K562 (cell line): ENCODE measurements around the gene EIF5A2. TPM values are rescaled to one million over a fixed set of nuclear protein-coding genes. Genes with fewer than 3 reads are reported as not detected.

Source experiments
- ATAC-seq: fragments of 200-7000 bp; cut with Tn5 transposase; 3 replicates; pipeline ENCODE4 v1.9.1; 2020; ENCODE audit warnings: moderate library complexity
- BruUV-seq: library from RNA; stranded (reverse); fragments of 400-500 nt; replicated peaks from 2 replicates; lab custom pipeline; 2021; lab: Mats Ljungman, UMichigan
- CTCF ChIA-PET: fragments of 300-600 bp; formaldehyde crosslinking; extraction: SDS; loops from one replicate; lab custom pipeline; 2021; ENCODE audit warnings: low intra/inter-chr PET ratio; lab: Yijun Ruan, JAX
- POLR2A ChIA-PET: fragments of 300-600, 350-650 bp; sonication (Branson Sonifier 250); formaldehyde crosslinking; extraction: SDS; loops from one replicate; lab custom pipeline; 2021; ENCODE audit warnings: antibody characterized with exemption, inconsistent platforms; lab: Yijun Ruan, JAX
- DNase-seq, 4 experiments: peaks; one replicate each; pipeline versions ENCODE4 v3.0.0 to v3.0.0-alpha.2; 2011 to 2018; ENCODE audit warnings: low spot score in 3 of 4, mixed read lengths in 3 of 4; ENCODE audit errors: extremely low read depth in 1 of 4
- FAIRE-seq: peaks from 2 replicates; lab custom pipeline; 2011; peaks lifted over from hg19 to GRCh38; lab: Jason Lieb, UNC
- H2AFZ ChIP-seq: 2 replicates; pipeline ENCODE4 v1.6.0; 2011; ENCODE audit warnings: low read depth, low read length, control low read depth, inconsistent platforms
- H3K27ac ChIP-seq: fragments of 200-600 bp; 3 replicates; pipeline ENCODE4 v1.8.0; 2011; ENCODE audit warnings: low read depth, mild to moderate bottlenecking, control low read depth, inconsistent platforms, low read length, moderate library complexity, mixed read lengths; ENCODE audit errors: extremely low read depth
- H3K27me3 ChIP-seq, 2 experiments: fragments of 300-600 bp in 1 of 2; 2 replicates in 1 of 2; 3 replicates in 1 of 2; pipeline versions ENCODE4 v1.6.0 to v1.8.0; 2011; ENCODE audit warnings: inconsistent platforms in 2 of 2, low read length in 2 of 2, mild to moderate bottlenecking in 1 of 2, mixed read lengths in 1 of 2, moderate library complexity in 1 of 2; ENCODE audit not compliant: control insufficient read depth in 2 of 2, insufficient read depth in 2 of 2
- H3K36me3 ChIP-seq: fragments of 300-600 bp; 3 replicates; pipeline ENCODE4 v1.8.0; 2011; ENCODE audit warnings: mild to moderate bottlenecking, low read length, inconsistent platforms; ENCODE audit not compliant: control insufficient read depth, insufficient read depth
- H3K4me1 ChIP-seq, 2 experiments: fragments of 200-600 bp in 1 of 2; replicated peaks in 1 of 2; 2 replicates in 1 of 2; 3 replicates in 1 of 2; pipeline versions ENCODE4 v1.5.1 to v1.8.0; 2011; ENCODE audit warnings: inconsistent platforms in 2 of 2, low read length in 2 of 2, mild to moderate bottlenecking in 1 of 2, mixed read lengths in 1 of 2, moderate library complexity in 1 of 2; ENCODE audit not compliant: control insufficient read depth in 2 of 2, insufficient read depth in 2 of 2
- H3K4me2 ChIP-seq: 2 replicates; pipeline ENCODE4 v1.6.1; 2011; ENCODE audit warnings: low read length, control low read depth, inconsistent platforms, mixed read lengths; ENCODE audit not compliant: insufficient read depth
- H3K4me3 ChIP-seq: fragments of 200-600 bp; sonication (generic), shearing (Covaris generic); 2 replicates; pipeline ENCODE4 v1.5.1; 2016; ENCODE audit warnings: control low read depth, inconsistent platforms
- H3K79me2 ChIP-seq: fragments of 200-600 bp; 3 replicates; pipeline ENCODE4 v1.8.0; 2011; ENCODE audit warnings: low read length, inconsistent platforms; ENCODE audit not compliant: control insufficient read depth, insufficient read depth
- H3K9ac ChIP-seq, 2 experiments: 2 replicates each; pipeline versions ENCODE4 v1.6.0 to v1.6.1; 2011; ENCODE audit warnings: low read depth in 2 of 2, low read length in 2 of 2, control low read depth in 1 of 2, inconsistent platforms in 1 of 2, mild to moderate bottlenecking in 1 of 2, mixed read lengths in 1 of 2; ENCODE audit not compliant: insufficient read depth in 1 of 2
- H3K9me1 ChIP-seq: one replicate; pipeline ENCODE4 v1.6.0; 2011; ENCODE audit warnings: inconsistent platforms, mild to moderate bottlenecking, low read length, moderate library complexity; ENCODE audit not compliant: control insufficient read depth, insufficient read depth
- H3K9me3 ChIP-seq: replicated peaks from 2 replicates; pipeline ENCODE4 v1.5.1; 2011; ENCODE audit warnings: low read depth, low read length, inconsistent platforms; ENCODE audit not compliant: control insufficient read depth, insufficient read depth
- H4K20me1 ChIP-seq: replicated peaks from 2 replicates; pipeline ENCODE4 v1.6.1; 2011; ENCODE audit warnings: low read length, inconsistent platforms, mixed read lengths; ENCODE audit not compliant: control insufficient read depth, insufficient read depth
- ATF1 ChIP-seq, 2 experiments: fragments of 450-650 bp in 1 of 2; IDR thresholded peaks; 2 replicates each; pipeline ENCODE4 v1.6.1; 2016; ENCODE audit warnings: missing compliant biosample characterization in 1 of 2, missing genetic modification characterization in 1 of 2
- LEF1 ChIP-seq: fragments of 450-650 bp; IDR thresholded peaks from 2 replicates; pipeline ENCODE4 v1.6.1; 2016; ENCODE audit warnings: mild to moderate bottlenecking
- PREB ChIP-seq: sonication (generic); formaldehyde crosslinking; IDR thresholded peaks from 2 replicates; pipeline ENCODE4 v1.8.1; 2023; ENCODE audit warnings: mild to moderate bottlenecking, missing genetic modification reagents
- SAFB2 ChIP-seq: fragments of 200-400 bp; formaldehyde crosslinking; IDR thresholded peaks from 2 replicates; pipeline ENCODE4 v1.6.1; 2018; ENCODE audit warnings: borderline replicate concordance, low read length, low read depth, moderate library complexity; ENCODE audit not compliant: severe bottlenecking
- ZC3H8 ChIP-seq: fragments of 450-650 bp; IDR thresholded peaks from 2 replicates; pipeline ENCODE4 v1.6.1; 2017
- ZNF121 ChIP-seq: sonication (generic); formaldehyde crosslinking; conservative IDR thresholded peaks from 2 replicates; pipeline ENCODE4 v1.8.0; 2022; ENCODE audit warnings: missing genetic modification reagents
- ZZZ3 ChIP-seq: fragments of 450-650 bp; IDR thresholded peaks from 2 replicates; pipeline ENCODE4 v1.6.1; 2016; ENCODE audit warnings: antibody characterized with exemption, mild to moderate bottlenecking, moderate library complexity
- WGBS: fragments of 100-300 bp; shearing (Covaris generic); methylation state at CpG from one replicate; pipeline ENCODE4 v1.1.6; 2016; ENCODE audit warnings: low coverage, mixed read lengths; ENCODE audit not compliant: insufficient coverage; ENCODE audit errors: missing lambda C conversion rate; 5-methylcytosine and 5-hydroxymethylcytosine counted together
- in situ Hi-C: fragments of 300-500 bp; cut with MboI; formaldehyde crosslinking; loops from 4 replicates; pipeline ENCODE4 v1.15.0; 2018; ENCODE audit warnings: inconsistent platforms, mixed read lengths
- intact Hi-C: fragments of 100-400 bp; cut with micrococcal nuclease; formaldehyde crosslinking; loops from 2 replicates; pipeline ENCODE4 v1.14.2; 2022
- polyA plus RNA-seq, 8 experiments: library from polyadenylated mRNA; depleted of rRNA in 4 of 8; stranded (reverse) in 5 of 8; unstranded in 3 of 8; fragments of >200 nt; fragmentation: Nextera tagmentation in 2 of 8; fragmentation: Illumina TruSeq in 1 of 8; extraction: Ambion mirVana in 2 of 8; extraction: Trizol in 1 of 8; gene quantifications; 2 replicates each; pipeline versions ENCODE4 v1.2.1 to v1.2.3, GENCODE V29; 2011 to 2014; ENCODE audit warnings: inconsistent platforms in 1 of 8, missing spikeins in 1 of 8
- total RNA-seq, 7 experiments: library from RNA; depleted of rRNA in 6 of 7; stranded (reverse); fragments of >200 nt in 6 of 7; fragmentation: Illumina TruSeq in 2 of 7; extraction: Trizol in 2 of 7; gene quantifications; 2 replicates each; pipeline versions ENCODE4 v1.2.1 to v1.2.3, GENCODE V29; 2011 to 2021; ENCODE audit warnings: low replicate concordance in 1 of 7
- TF ChIP-seq, protein P1 (sequence below): sonication (generic); formaldehyde crosslinking; IDR thresholded peaks from 2 replicates; pipeline ENCODE4 v1.8.0; 2022; ENCODE audit warnings: missing genetic modification reagents, mild to moderate bottlenecking, borderline replicate concordance

The EIF5A2 gene
- total and polyA plus RNA-seq, 9 of the 15 experiments (the other 6 are each of a cell fraction or from before 2014, with no cell fraction given), result 3.9 to 18.3 (median 15.9) TPM

GRCh38 chr3:170953736-170954135 is 45.3 kb upstream of the EIF5A2 start (continued):
- TF ChIP-seq PREB, result no peak
- TF ChIP-seq, protein P1, sequence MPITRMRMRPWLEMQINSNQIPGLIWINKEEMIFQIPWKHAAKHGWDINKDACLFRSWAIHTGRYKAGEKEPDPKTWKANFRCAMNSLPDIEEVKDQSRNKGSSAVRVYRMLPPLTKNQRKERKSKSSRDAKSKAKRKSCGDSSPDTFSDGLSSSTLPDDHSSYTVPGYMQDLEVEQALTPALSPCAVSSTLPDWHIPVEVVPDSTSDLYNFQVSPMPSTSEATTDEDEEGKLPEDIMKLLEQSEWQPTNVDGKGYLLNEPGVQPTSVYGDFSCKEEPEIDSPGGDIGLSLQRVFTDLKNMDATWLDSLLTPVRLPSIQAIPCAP, result no peak
- no peak for TF ChIP-seq LEF1
- TF ChIP-seq ZNF121 (CRISPR knock-in tag), result no peak
- no peak for TF ChIP-seq ZZZ3
- TF ChIP-seq SAFB2, result no peak

- Histone ChIP-seq H3K27ac (no peak overlapping the region; the same call in 2 of the 3 replicates), H3K27me3 (peaks cover 0 to 8% of the 10 kb centered on the region in 2 experiments; a peak in 2 of 5 replicates), H3K9ac (peak overlapping the region; percentile 20 to 77; a peak in 2 of 4 replicates), H2AFZ (peak overlapping the region; percentile 82), H3K4me3 (peak overlapping the region; percentile 17; the same call in 1 of the 2 replicates), H3K4me2 (peak overlapping the region; percentile 70), H3K36me3 (no peaks in the 10 kb centered on the region), H4K20me1 (no peaks in the 10 kb centered on the region), H3K9me3 (0 out of 2 replicates have a peak, but pooled peaks cover 2% of the 10 kb centered on the region), H3K9me1 (no peaks in the 10 kb centered on the region), H3K4me1 (peaks cover 0 to 3% of the 10 kb centered on the region in 2 experiments; a peak in 1 of 5 replicates), H3K79me2 (no peaks in the 10 kb centered on the region)
- DNase-seq (peak in 2 of 4 experiments; percentile 22 to 54), ATAC-seq (peak; percentile 86), FAIRE-seq (peak; percentile 67)
- ChIA-PET CTCF (no interaction called here), POLR2A (interaction anchor here (0.6 to 1.0 kb wide), 2 partner anchors 45 to 407 kb away, joined by 4 to 5 read pairs; partner anchors contain the start of gene EIF5A2)
- in situ Hi-C loops (loop anchor here (25.0 kb wide), 1 partner anchor 1684 kb away; no protein-coding TSS in a partner anchor), intact Hi-C loops (loop anchor here (5.0 to 10.0 kb wide), 2 partner anchors 88 to 819 kb away; no protein-coding TSS in a partner anchor)
- BruUV-seq, result no TSS peak
- WGBS, result 10% methylated on average over 13 of the region's 13 CpGs
- TF ChIP-seq ATF1 (CRISPR knock-in tag; IDR thresholded peaks at IDR 0.05) (no peak), ATF1 (tag; IDR thresholded peaks at IDR 0.05) (0 out of 2 replicates have a peak, but pooled peaks have one; percentile 17), ZC3H8 (no peak)
Observed at GRCh38 chr3:170953229-170953628, 44.8 kb upstream of the EIF5A2 start.
